Measurements from ENCODE around the gene PIP4K2A.
"Not testable (repeated sequence)": the region's sequence is repeated elsewhere in the genome, so short reads cannot be mapped to it uniquely, and the experiment has no call there.

Gene PIP4K2A

DNA sequence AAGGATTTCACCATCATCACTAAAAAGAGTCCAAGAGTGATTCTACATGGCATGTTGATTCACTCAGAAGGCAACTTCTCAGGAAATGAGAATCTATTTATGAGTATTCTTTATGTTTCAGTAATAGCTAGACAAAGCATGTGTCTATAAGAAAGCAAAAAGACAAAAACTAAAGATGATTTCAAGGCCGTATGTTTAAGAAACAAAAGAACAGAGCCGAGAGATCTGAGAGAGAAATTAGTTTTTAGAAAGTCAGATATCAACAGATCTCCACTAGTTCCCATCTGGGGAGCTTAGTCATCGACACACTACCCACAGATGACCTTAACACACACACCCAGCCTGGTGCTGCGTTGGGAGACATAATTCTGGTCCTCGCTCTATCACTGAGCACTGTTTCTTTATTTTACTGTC is 21.0 kb downstream of the PIP4K2A start:
- H3K36me3 ChIP-seq (ENCODE audit: insufficient read depth, low read length): no peaks in the 10 kb centered on the region
- H3K27ac ChIP-seq: no peak overlapping the region
- H3K9me3 ChIP-seq (ENCODE audit: low read depth, low read length): no peaks in the 10 kb centered on the region
- H3K4me3 ChIP-seq: no peak overlapping the region
- no peak overlapping the region for H3K9ac ChIP-seq (ENCODE audit: insufficient read length)
- TF ChIP-seq FOXP2 (optimal IDR thresholded peaks at IDR 0.05; ENCODE audit: control extremely low read depth, extremely low read length, insufficient read depth) (no peak), POLR2AphosphoS5 (IDR thresholded peaks at IDR 0.05; ENCODE audit: borderline replicate concordance, low read depth, low read length) (no peak), EZH2 (IDR thresholded peaks at IDR 0.05) (no peak)
- DNase-seq (ENCODE audit: low read depth, low spot score): no peak

DNA sequence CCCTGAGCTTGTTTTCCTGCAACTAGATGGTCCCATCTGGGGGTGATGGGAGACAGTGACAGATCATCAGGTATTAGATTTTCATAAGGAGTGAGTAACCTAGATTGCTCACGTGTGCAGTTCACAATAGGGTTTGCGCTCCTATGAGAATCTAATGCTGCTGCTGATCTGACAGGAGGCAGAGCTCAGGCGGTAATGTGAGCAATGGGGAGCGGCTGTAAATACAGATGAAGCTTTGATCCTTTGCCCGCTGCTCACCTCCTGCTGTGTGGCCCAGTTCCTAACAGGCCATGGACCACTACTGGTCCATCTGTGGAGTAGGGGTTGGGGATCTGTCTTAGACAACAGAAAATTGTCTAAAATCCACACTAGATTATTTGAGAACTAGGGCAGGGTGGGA is 22.3 kb downstream of the PIP4K2A start:
- not testable (repeated sequence) for H3K9me3 ChIP-seq (ENCODE audit: low read depth, low read length); H3K27ac ChIP-seq; DNase-seq (ENCODE audit: low read depth, low spot score); H3K36me3 ChIP-seq (ENCODE audit: insufficient read depth, low read length); H3K9ac ChIP-seq (ENCODE audit: insufficient read length); H3K4me3 ChIP-seq

DNA sequence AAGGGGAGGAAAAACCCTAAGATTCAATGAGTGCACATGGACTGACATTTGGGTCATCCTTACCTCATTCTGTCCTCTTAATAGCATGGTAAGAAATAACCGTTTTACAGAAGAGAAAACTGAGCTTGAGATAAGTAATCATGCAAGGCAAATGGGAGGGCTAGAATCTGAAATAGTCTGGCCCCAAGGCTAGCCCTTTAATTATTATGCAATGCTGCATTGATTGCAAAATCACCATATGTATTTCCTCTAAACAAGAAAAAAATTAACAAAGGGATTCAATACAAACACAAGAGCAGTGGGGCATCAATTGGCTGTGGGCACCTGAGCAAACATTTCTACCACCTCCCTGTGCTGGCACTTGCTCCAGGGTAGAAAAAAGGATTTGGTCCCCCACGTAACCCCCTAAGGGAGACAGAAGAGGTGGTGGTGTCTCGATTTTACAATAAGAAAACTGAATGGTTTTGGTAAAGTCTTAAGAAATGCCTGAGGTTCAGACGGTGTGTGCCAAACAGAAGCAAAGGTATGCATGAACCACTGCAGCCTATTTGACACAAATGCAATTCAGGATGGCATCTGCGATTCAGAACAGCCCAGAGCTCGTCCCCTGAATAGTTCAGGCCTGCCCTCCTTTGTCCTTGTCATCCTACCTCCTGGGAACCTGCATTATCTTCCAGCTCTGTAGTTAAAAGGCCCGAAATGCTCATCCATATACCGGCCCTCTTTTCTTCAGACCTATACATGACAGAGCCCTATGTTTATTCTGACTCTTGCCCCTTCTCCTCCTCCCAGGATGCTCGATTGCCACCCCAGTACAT is 23.6 kb downstream of the PIP4K2A start:
- Histone ChIP-seq H3K4me3 (no peak overlapping the region), H3K36me3 (ENCODE audit: insufficient read depth, low read length) (no peaks in the 10 kb centered on the region), H3K9me3 (ENCODE audit: low read depth, low read length) (no peaks in the 10 kb centered on the region), H3K9ac (ENCODE audit: insufficient read length) (no peak overlapping the region), H3K27ac (no peak overlapping the region)
- DNase-seq (ENCODE audit: low read depth, low spot score): no peak
- TF ChIP-seq FOXP2 (optimal IDR thresholded peaks at IDR 0.05; ENCODE audit: control extremely low read depth, extremely low read length, insufficient read depth) (no peak), EZH2 (IDR thresholded peaks at IDR 0.05) (no peak), POLR2AphosphoS5 (IDR thresholded peaks at IDR 0.05; ENCODE audit: borderline replicate concordance, low read depth, low read length) (no peak)

DNA sequence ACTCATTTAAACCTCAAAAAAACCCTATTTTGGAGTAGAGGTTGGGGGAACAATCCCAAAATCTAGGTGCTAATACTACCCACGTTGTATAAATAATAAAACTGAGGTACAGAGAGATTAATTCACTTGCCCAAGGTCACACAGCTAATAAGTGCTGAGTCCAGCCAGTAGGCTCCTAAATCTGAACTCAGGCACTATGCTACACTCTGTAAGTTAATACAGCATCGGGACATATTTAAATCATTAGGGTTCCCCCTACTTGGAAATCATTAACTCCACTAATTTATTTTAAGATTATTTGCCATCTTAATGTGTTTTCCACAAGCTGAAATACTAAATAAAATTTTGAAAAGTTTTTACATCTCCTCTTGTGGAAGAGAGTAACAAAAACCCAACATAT is 24.2 kb downstream of the PIP4K2A start:
- H3K9me3 ChIP-seq (ENCODE audit: low read depth, low read length): no peaks in the 10 kb centered on the region
- no peak overlapping the region for H3K9ac ChIP-seq (ENCODE audit: insufficient read length)
- H3K36me3 ChIP-seq (ENCODE audit: insufficient read depth, low read length): no peaks in the 10 kb centered on the region
- no peak for DNase-seq (ENCODE audit: low read depth, low spot score)
- H3K4me3 ChIP-seq: no peak overlapping the region
- TF ChIP-seq EZH2 (IDR thresholded peaks at IDR 0.05) (no peak), POLR2AphosphoS5 (IDR thresholded peaks at IDR 0.05; ENCODE audit: borderline replicate concordance, low read depth, low read length) (no peak), FOXP2 (optimal IDR thresholded peaks at IDR 0.05; ENCODE audit: control extremely low read depth, extremely low read length, insufficient read depth) (no peak)
- H3K27ac ChIP-seq: no peak overlapping the region

DNA sequence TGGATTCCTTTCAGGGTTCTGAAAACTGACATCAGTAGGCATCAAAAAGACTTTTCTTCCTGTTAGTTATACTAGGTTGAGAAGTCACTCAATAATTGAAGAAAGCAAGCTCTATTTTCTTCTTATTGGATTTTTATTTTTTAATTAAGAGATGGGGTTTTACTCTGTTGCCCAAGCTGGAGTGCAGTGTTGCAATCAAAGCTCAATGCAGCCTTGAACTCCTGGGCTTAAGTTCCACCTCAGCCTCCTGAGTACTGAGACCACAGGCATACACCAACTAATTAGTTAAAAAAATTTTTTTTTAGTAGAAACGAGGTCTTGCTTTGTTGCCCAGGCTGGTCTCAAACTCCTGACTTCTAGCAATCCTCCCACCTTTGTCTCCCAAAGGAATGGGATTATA is 28.0 kb downstream of the PIP4K2A start:
- H3K9ac ChIP-seq (ENCODE audit: insufficient read length): no peak overlapping the region
- no peaks in the 10 kb centered on the region for H3K36me3 ChIP-seq (ENCODE audit: insufficient read depth, low read length)
- H3K9me3 ChIP-seq (ENCODE audit: low read depth, low read length): no peaks in the 10 kb centered on the region
- no peak for TF ChIP-seq FOXP2 (optimal IDR thresholded peaks at IDR 0.05; ENCODE audit: control extremely low read depth, extremely low read length, insufficient read depth)
- no peak for TF ChIP-seq POLR2AphosphoS5 (IDR thresholded peaks at IDR 0.05; ENCODE audit: borderline replicate concordance, low read depth, low read length)
- no peak for TF ChIP-seq EZH2 (IDR thresholded peaks at IDR 0.05)
- DNase-seq (ENCODE audit: low read depth, low spot score): no peak
- H3K4me3 ChIP-seq: no peak overlapping the region
- no peak overlapping the region for H3K27ac ChIP-seq

DNA sequence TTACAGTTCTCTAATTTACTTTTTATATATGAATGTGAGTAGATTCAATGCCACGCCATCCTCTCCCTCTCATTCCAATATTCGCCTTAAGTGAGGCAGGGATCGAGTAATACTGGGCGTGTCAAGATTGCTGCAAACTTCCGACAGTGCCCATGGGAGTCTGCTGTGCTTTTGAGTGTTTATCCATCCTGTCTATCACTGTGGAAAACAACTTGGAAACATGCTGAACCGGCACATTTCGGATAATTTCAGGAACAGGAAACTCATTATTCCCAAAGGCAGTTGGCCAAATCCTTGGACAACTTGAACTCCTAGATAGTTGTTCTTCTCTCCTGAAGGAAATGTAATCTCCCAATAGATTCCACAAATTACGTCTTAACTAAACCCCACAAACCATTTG is 28.5 kb downstream of the PIP4K2A start:
- no peak overlapping the region for H3K9ac ChIP-seq (ENCODE audit: insufficient read length)
- no peaks in the 10 kb centered on the region for H3K36me3 ChIP-seq (ENCODE audit: insufficient read depth, low read length)
- no peak overlapping the region for H3K4me3 ChIP-seq
- TF ChIP-seq EZH2 (IDR thresholded peaks at IDR 0.05) (no peak), POLR2AphosphoS5 (IDR thresholded peaks at IDR 0.05; ENCODE audit: borderline replicate concordance, low read depth, low read length) (no peak), FOXP2 (optimal IDR thresholded peaks at IDR 0.05; ENCODE audit: control extremely low read depth, extremely low read length, insufficient read depth) (no peak)
- H3K27ac ChIP-seq: no peak overlapping the region
- DNase-seq (ENCODE audit: low read depth, low spot score): no peak
- no peaks in the 10 kb centered on the region for H3K9me3 ChIP-seq (ENCODE audit: low read depth, low read length)

DNA sequence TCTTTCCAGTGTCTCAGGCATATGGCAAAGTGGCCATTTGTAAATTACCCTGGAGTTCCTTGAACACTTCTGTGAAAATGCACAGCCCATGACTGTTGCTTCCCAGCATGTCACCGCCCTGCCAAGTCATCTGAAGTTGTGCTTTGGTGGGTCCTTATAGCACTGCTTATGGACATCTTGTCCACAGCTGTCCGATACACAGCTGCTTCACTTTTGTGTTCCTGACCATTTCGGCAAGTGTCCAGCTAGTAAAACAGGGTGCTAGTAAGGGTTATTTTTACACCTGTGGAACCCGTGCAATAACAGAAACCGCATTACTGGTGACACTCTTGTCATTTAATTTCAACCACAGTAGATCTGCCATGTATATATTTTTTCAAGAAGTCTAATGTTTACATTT is 29.7 kb downstream of the PIP4K2A start:
- Histone ChIP-seq H3K36me3 (ENCODE audit: insufficient read depth, low read length) (no peaks in the 10 kb centered on the region), H3K27ac (no peak overlapping the region), H3K4me3 (no peak overlapping the region), H3K9me3 (ENCODE audit: low read depth, low read length) (no peaks in the 10 kb centered on the region), H3K9ac (ENCODE audit: insufficient read length) (no peak overlapping the region)
- TF ChIP-seq POLR2AphosphoS5 (IDR thresholded peaks at IDR 0.05; ENCODE audit: borderline replicate concordance, low read depth, low read length): no peak
- TF ChIP-seq FOXP2 (optimal IDR thresholded peaks at IDR 0.05; ENCODE audit: control extremely low read depth, extremely low read length, insufficient read depth): no peak
- no peak for DNase-seq (ENCODE audit: low read depth, low spot score)

DNA sequence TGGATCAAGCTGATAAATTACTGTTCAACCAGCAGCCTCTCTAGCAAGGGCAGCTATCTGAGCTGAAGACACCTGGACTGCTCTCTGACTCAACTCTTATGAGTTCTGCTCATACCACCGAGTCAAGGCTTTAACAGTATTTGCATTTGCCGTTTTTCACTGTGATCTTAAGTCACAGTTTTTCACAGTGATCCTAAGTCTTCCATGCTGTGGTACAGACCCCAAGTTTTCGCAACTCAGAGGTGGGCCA is 31.3 kb downstream of the PIP4K2A start:
- Histone ChIP-seq H3K36me3 (ENCODE audit: insufficient read depth, low read length) (no peaks in the 10 kb centered on the region), H3K27ac (no peak overlapping the region), H3K9ac (ENCODE audit: insufficient read length) (no peak overlapping the region), H3K9me3 (ENCODE audit: low read depth, low read length) (no peaks in the 10 kb centered on the region), H3K4me3 (no peak overlapping the region)
- no peak for DNase-seq (ENCODE audit: low read depth, low spot score)
- TF ChIP-seq POLR2AphosphoS5 (IDR thresholded peaks at IDR 0.05; ENCODE audit: borderline replicate concordance, low read depth, low read length): no peak
- TF ChIP-seq EZH2 (IDR thresholded peaks at IDR 0.05): no peak
- no peak for TF ChIP-seq FOXP2 (optimal IDR thresholded peaks at IDR 0.05; ENCODE audit: control extremely low read depth, extremely low read length, insufficient read depth)

Data from SK-N-MC (cell line).